GM12874 (cell line): ENCODE measurements around the gene CPNE6.
A peak's percentile ranks its signal among the peaks of the same experiment; 100 is the strongest.

Source experiments
- TF ChIP-seq, protein P1 (sequence below): IDR thresholded peaks from 2 replicates; pipeline ENCODE4 v1.5.1; 2011; ENCODE audit warnings: low read depth, mild to moderate bottlenecking, control low read depth, low read length, moderate library complexity; ENCODE audit not compliant: insufficient read depth

Gene CPNE6

DNA sequence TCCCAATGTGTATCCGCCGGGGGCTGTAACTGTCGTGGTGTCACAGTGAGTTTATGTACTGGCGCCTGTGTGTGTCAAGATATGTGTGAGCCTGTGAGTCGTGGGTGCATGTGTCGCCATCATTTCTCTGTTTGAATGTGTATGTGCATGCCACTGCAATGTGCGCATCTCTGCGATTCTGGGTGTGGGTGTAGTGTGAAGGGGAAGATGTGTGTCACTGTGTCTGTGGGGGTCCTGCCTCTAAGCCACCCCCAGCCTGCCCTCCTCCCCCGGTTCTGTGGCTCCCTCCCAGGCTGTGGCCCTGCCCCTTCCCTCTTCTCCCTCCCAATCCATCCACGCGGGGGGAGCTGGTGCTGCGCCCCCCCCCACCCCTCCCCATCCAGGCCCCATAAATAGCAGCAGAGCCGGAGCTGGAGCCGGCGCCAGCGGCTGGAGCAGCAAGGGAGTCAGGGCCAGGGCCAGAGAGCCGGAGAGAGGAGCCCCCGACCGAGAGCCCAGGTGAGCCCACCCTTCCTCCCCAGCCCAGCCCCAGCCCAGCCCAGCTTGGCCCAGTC, at the start of gene CPNE6:
Gene CPNE6 (plus strand): TSS at position 419 of the 554 bp plus-strand sequence. CDS start 1,375 bp downstream, outside the sequence.
- TF ChIP-seq, protein P1, sequence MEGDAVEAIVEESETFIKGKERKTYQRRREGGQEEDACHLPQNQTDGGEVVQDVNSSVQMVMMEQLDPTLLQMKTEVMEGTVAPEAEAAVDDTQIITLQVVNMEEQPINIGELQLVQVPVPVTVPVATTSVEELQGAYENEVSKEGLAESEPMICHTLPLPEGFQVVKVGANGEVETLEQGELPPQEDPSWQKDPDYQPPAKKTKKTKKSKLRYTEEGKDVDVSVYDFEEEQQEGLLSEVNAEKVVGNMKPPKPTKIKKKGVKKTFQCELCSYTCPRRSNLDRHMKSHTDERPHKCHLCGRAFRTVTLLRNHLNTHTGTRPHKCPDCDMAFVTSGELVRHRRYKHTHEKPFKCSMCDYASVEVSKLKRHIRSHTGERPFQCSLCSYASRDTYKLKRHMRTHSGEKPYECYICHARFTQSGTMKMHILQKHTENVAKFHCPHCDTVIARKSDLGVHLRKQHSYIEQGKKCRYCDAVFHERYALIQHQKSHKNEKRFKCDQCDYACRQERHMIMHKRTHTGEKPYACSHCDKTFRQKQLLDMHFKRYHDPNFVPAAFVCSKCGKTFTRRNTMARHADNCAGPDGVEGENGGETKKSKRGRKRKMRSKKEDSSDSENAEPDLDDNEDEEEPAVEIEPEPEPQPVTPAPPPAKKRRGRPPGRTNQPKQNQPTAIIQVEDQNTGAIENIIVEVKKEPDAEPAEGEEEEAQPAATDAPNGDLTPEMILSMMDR, result no peak

DNA sequence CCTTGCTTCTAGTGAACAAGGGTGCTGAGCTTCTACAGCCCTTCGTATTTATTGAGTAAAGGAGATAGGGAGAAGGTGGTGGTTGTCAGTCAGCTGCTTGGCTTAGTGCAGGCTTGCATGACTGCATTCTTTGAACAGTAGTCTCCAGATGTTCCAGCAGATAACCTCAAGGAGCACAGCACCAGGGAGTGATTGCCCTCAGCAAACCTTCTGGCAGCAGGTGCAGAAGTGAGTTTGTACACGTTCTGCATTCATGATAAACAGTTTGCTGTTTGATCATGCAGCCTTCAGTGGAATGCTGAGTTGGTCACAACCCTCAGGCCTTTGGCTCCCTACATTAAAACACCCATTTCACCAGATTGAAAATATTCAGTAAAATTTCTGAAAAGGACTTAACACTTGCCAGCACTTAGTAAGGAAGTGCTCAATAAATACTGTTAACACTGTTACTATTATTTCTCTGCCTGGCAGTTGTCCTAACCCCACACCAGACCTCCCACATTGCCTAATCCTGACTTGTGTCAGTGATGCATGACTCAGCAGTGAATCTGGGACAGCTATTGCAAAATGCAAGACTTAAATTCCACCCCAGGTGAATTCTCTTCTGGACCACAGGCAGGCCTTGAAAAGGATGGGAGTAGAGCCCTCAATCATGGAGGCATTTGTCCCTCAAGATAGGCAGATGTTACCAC, 38.5 kb upstream of the CPNE6 start:
- TF ChIP-seq, protein P1, result no peak

- TF ChIP-seq, protein P1, result peak; percentile 81
Observed at GRCh38 chr14:24036169-24036962, 35.0 kb upstream of the CPNE6 start.

GRCh38 chr14:24037658-24038037, 33.7 kb upstream of the CPNE6 start:
- TF ChIP-seq, protein P1, result no peak

DNA sequence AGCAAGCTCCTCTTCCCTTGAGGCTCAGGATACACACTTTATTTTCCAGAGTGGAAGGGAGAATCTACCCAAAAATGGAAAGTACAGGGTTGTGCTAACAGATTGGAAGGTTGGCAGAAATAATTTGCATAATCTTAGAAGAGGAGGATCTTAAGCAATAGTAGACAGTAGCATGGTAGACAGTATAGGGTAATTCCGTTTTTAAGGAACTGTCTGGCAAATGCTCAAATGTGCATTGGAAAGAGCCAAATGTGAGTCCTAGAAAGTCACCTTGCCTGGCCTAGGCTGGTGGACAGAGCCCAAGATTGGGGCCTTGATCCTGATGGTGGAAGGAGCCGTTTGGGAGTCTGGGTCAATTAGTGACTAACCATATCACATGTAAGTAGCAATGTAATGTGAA, 32.7 kb upstream of the CPNE6 start:
- TF ChIP-seq, protein P1, result no peak

GRCh38 chr14:24040692-24041091, 30.7 kb upstream of the CPNE6 start:
- TF ChIP-seq, protein P1, result no peak

- TF ChIP-seq, protein P1, result no peak
Observed at GRCh38 chr14:24042746-24043145, 28.6 kb upstream of the CPNE6 start.
